HG03135 (cell line): ENCODE measurements around the gene CNTNAP3B.
"Not testable (repeated sequence)": the region's sequence is repeated elsewhere in the genome, so short reads cannot be mapped to it uniquely, and the experiment has no call there.

Experiments used
- ATAC-seq: cut with Tn5 transposase; IDR thresholded peaks from one replicate; pipeline ENCODE4 v1.9.1; 2021; ENCODE audit warnings: mild to moderate bottlenecking, moderate library complexity; ENCODE audit not compliant: unreplicated experiment

Gene CNTNAP3B

DNA sequence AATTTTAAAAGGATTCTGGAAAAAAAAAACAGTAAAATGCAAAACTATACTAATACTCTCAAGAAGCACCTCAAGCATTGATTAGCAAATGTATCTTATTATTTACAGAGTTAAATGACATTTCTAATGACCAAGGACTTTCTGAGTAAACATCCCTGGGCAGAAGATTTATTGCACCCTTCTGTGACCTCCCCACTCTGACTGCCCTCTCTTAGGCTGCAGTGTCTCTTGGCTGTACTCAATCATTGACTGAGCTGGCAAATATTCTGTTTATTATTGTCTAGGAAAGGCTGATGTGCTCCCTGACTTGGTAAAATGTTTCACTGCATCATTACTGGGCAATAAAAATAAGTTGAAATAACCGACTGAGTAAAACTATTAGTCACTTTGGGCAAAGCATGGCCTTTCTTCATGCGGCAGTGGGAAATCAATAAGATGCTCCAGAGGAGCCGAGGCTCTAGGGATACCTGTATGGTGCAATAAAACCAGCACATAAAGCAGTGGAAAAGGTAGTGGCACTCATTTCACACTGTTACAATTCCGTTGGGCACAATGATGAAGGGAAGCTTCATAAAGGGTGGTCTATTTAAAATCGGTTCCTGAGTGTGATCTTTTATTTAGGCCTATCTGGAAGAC, 151.1 kb downstream of the CNTNAP3B start:
- ATAC-seq = not testable (repeated sequence)

DNA sequence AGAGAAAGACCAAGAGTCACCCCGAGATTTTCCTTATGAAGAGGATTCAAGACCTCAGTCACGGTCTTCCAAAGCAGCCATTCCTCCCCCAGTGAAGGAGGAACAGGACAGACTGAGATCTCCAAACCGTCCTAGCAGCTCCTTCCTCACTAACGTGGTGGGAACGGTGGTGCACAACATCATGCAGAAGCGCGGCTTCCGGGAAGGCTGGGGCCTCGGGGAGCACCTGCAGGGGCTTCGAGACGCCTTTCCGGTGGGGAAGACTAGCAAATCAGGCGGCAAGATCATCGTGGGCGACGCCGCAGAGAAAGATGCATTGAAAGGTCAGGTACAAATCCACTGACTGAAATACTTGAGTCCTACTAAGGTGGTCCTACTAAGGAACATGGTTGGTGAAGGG, 154.3 kb downstream of the CNTNAP3B start:
- not testable (repeated sequence) for ATAC-seq

- ATAC-seq = not testable (repeated sequence)
These were observed 176.2 kb downstream of the CNTNAP3B start for GRCh38 chr9:41953007-41953406.

DNA sequence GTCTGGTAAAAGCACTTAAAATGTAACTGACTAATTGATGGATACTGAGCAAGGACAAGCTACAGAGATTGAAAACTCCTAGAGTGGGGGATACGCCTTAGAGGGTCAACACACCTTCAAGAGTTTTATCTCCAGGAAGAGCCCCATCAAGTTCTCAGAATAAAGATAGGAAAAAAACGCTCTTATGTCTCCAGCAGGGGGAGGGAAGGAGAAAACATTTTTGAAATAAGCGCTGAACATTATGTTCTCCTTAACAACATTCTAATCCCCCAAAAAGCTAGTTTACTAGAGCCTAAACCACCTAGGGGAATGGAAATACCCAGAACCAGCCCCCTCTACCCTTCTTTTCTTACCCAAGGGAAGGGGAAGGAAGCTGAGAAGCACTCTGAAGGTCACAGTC, 187.5 kb downstream of the CNTNAP3B start:
- not testable (repeated sequence) for ATAC-seq

DNA sequence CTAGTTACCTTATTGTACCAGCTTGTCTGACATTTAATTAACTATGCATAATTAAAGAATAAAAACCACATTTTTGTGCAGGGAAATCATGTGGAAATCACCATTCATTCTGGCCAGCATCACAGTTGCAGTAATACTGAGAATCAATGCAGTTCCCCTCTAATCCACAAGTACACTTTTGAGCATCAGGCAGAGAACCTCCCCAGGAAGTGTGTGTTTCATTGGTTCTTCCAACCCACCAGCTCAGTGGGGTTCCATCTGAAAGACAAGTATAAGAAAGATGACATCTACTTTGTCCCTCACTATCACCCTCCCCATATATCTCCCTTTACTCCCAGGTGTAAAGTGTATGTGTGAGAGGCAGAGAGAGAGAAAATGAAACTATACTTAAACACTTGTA, 191.1 kb downstream of the CNTNAP3B start:
- ATAC-seq = not testable (repeated sequence)

DNA sequence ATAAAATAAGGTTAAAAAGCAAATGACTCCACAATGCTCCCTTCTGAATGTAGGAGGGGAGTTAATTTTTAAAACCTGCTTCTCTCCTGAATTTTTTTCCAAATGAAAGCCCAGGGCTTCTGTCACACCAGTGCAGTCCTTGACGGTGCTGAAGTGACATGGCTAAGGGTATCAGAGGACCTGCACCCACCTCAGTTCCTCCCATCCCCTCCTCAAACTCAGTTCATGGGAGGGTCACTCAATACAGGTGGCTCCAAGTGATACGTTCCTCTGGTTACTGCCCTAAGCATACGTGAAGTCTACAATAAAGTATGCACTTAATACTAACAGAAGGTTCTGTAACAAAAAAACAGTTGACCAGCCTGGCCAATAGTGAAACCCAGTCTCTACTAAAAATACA, 193.5 kb downstream of the CNTNAP3B start:
- ATAC-seq = not testable (repeated sequence)

GRCh38 chr9:41929172-41929571, 200.1 kb downstream of the CNTNAP3B start:
- not testable (repeated sequence) for ATAC-seq

- ATAC-seq = not testable (repeated sequence)
These were observed 211.9 kb downstream of the CNTNAP3B start for GRCh38 chr9:41917374-41917773.

DNA sequence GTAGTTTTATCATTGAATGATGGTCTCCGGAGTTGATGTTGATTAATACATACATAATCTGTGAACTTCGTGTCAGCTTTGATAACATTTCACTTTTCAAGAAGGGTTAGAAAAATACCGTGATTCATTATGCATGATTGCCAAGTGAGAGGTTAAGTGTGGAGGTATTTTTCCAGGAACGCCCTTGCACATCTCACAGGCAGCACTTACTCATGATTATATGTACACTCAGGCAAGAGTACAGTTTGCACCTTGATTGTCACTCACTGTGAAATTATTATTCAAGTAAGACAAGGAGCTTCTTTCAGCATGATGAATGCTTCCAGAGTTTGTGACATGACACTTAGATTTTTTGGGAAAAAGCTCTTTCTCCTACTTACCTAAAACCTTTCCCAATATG, 223.7 kb downstream of the CNTNAP3B start:
- not testable (repeated sequence) for ATAC-seq

GRCh38 chr9:41902762-41903161, 226.5 kb downstream of the CNTNAP3B start:
- not testable (repeated sequence) for ATAC-seq

GRCh38 chr9:41898720-41899343, 230.4 kb downstream of the CNTNAP3B start:
- ATAC-seq = not testable (repeated sequence)

GRCh38 chr9:41874557-41874956, 254.7 kb downstream of the CNTNAP3B start:
- ATAC-seq = not testable (repeated sequence)

DNA sequence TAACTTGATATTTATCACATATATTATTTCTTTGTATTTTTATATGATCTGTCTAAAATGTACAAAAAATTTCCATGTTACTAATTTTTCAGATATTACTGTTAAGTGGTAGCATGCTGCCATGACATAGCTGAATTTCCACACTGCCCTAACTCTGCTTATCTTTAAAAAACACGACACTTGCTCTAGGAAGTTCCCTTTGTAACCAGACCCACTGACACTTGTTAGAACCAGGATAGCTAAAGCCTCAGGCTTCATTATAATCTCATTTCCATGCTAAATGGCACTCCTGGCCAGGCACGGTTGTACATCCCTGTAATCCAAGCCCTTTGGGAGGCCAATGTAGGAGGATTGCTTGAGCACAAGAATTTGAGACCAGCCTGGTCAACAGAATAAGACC, 273.8 kb downstream of the CNTNAP3B start:
- ATAC-seq = not testable (repeated sequence)

GRCh38 chr9:41851848-41852740, 277.1 kb downstream of the CNTNAP3B start:
- not testable (repeated sequence) for ATAC-seq

DNA sequence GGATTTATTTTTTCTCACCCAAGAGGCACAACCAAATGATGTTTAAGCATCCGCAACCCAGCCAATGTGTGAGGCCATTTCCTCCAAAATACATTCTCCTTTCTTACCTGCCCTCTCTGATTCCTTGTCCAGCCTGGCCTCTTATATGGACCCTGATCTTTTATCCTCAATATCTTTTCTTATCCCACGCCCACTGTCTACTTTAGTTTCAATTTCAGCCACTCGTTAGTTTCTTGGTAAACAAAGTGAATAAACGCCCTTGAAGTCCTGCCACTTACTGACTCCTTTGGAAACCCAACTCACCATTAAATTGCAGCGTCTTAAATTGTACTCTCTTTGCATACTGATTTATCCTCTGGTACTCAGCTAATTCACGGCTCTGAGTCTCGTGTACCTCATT, 281.4 kb downstream of the CNTNAP3B start:
- not testable (repeated sequence) for ATAC-seq
